AG09319 (cell line): ENCODE results near the gene ESRRB.

Experiments
- DNase-seq: peaks from one replicate; pipeline ENCODE4 v3.0.0-alpha.2; 2010; ENCODE audit warnings: low read depth; ENCODE audit errors: extremely low read depth
- TF ChIP-seq, protein P1 (sequence below): IDR thresholded peaks from 2 replicates; pipeline ENCODE4 v1.5.1; 2011; ENCODE audit warnings: low read depth, mild to moderate bottlenecking, inconsistent platforms, low read length, moderate library complexity

Gene ESRRB

DNA sequence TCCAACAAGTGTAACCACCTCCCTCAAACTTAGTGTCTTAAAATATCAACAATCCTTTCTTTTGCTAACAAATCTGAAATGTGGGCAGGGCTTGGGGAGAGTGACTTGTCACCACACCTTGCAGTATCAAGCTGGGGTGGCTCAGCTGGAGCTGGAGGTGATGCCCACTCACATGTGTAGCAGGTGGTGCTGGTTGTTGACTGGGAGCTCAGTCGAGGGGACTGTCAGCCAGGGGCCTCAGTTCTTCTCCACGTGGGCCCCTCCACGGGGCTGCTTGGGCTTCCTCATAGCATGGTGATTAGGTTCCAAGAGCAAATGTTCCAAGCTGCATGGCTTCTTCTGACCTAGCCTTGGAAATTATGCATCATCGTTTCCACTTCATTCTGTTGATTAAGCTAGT is 32.6 kb upstream of the ESRRB start:
- no peak for DNase-seq
- TF ChIP-seq, protein P1, sequence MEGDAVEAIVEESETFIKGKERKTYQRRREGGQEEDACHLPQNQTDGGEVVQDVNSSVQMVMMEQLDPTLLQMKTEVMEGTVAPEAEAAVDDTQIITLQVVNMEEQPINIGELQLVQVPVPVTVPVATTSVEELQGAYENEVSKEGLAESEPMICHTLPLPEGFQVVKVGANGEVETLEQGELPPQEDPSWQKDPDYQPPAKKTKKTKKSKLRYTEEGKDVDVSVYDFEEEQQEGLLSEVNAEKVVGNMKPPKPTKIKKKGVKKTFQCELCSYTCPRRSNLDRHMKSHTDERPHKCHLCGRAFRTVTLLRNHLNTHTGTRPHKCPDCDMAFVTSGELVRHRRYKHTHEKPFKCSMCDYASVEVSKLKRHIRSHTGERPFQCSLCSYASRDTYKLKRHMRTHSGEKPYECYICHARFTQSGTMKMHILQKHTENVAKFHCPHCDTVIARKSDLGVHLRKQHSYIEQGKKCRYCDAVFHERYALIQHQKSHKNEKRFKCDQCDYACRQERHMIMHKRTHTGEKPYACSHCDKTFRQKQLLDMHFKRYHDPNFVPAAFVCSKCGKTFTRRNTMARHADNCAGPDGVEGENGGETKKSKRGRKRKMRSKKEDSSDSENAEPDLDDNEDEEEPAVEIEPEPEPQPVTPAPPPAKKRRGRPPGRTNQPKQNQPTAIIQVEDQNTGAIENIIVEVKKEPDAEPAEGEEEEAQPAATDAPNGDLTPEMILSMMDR: no peak

DNA sequence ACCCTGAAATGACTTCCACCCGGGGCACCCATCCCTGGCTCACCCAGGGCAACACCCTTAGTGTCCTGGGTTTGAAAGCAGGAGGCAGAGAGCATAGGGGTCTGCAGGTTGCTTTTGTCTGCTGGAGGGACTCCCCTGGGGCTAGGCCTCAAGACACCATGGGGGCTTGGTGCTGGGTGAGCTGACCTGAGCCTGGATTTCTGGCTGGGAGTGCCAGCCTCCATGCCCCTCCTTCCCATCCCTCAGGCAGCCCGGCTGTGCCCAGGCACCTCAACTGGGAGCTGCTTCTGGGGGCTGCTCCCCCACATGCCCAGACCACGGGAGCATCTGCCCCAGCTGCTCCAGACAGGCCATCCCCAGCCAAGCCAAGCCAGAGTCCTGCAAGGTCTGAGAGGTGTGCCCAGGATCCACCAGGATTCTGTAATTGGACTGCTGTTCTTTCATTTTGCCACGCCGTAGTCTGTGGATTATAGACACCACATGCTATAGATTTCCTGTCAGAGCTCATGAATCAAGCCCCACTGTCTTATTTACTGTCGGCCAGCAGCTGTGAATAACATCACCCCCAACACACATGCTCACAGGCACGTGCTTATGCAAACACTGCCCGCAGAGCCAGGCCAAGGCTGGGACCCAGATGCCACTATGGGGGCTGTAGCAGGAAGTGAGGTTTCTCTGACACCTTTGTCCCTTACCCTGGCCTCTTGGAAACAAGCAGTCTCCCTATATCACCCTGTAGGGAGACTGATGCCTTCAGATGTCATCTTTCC is 29.4 kb upstream of the ESRRB start:
- DNase-seq: no peak
- TF ChIP-seq, protein P1: no peak

DNA sequence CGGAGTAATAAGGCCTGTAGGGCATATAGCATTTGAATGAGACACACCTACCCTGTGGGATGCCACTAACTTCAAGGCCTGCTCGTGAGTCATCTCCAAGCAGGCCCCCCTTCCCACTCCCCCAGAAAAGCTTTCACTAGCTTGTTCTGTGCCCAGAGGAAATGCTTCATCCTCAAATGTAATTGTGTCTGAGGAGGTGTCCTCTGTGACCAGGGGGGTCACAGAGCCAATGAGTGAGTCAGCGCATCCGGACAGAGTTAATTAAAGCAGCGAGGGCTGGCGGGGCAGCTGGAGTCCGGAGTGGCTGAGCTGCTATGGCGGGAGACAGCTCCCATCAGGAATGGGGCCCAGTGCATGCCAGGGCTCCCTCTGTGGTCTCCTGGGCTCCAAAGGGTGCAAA is 27.0 kb upstream of the ESRRB start:
- DNase-seq: peak; percentile 20
- TF ChIP-seq, protein P1: no peak

DNA sequence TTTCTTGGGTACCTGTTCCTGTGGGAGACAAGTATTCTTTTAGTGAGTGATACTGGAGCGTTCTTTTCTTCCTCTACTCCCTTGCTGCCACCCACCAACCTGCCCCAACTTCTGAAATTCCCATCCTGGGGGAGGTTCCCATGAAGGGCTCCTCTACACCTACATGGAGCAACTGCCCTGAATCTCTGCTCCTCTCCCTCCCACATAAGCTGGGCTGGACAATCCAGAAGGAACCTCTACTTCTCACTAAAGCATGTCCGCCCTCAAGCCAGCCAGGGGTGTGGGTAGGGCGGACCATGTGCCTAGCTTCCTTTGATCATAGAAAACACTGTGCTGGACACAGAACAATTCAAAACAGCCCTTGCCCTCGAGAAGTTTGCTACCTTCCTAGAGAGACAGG is 25.9 kb upstream of the ESRRB start:
- TF ChIP-seq, protein P1: no peak
- no peak for DNase-seq

DNA sequence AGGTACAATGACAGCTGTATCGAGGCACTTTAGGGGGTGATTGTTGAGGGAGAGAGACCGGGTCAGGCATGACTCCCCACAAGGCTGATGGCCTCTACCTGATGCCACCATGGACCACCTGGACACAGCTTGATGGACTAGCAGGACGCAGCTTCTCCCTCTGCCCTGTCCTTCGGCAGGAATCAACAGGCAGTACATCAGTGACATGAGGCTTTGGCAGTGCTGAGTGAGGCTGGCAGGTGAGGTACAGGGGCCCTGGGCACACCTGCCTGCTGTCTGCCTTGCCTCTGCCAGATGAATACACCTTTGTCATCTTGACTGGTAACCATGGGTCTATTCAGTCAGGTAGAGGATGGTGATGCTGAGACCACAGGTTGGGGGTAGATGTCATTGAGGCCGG is 25.3 kb upstream of the ESRRB start:
- DNase-seq: no peak
- TF ChIP-seq, protein P1: no peak

DNA sequence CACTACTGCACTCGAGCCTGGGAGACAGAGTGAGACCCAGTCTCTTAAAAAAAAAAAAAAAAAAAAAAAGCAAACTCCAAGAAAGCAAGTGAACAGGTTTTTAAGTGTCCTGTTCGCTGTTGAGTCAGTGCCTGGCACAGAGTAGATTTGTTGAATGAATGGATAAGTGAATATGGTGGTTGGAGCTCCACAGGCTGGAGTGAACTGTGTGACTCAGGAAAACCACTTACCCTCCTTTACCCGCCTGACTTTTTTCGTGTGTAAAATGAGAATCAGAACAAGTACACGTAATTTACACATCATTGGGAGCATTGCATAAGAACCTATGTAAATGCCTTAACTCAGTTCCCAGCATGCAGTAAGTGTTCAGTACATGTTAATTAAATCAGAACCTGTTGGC is 24.0 kb upstream of the ESRRB start:
- DNase-seq: no peak
- TF ChIP-seq, protein P1: no peak

DNA sequence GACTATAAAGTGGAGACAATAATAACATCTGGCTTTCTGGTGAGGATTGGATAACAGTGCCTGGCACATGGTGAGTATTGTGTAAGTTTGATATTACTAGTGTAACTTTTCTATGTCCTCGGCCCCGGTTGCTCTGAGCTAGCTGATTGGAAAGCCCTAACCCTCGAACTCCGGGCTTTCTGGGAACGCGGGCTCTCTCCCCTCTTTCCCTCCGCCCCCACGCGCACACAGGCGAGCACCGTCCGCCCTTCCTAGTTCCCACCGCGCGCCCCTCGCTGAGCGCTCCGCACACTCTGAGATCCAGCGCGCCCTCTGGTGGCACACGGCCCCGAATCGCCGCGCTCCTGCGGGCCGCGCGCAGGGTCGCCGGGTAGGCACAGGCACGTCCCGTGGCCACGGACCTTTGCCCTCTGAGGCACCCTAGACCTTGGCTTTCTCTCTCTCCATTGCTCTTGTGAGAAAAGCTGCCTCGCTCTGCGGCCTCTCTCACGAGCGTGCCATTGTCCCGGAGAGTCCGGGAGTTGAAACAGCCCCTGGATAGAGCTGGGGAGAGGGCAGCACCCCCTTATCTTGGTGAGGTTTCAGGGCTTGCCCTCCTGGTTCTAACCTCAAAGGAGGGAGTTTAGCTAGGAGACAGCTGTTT is 23.2 kb upstream of the ESRRB start:
- DNase-seq: no peak
- TF ChIP-seq, protein P1: peak; percentile 84
